SK-N-SH (cell line): ENCODE results near the gene ITGA5.

Source experiments
- GABPA ChIP-seq: IDR thresholded peaks from 2 replicates; pipeline ENCODE4 v1.4.0; 2012; ENCODE audit warnings: low read depth, mild to moderate bottlenecking
- MXI1 ChIP-seq: IDR thresholded peaks from 2 replicates; pipeline ENCODE4 v1.6.1; 2012; ENCODE audit warnings: mild to moderate bottlenecking, low read depth, low read length, improper control_type of control experiment
- RAD21 ChIP-seq: IDR thresholded peaks from 2 replicates; pipeline ENCODE4 v1.6.1; 2012; ENCODE audit warnings: mild to moderate bottlenecking, low read length
- TF ChIP-seq, protein P1 (sequence below): fragments of 200-600 bp; sonication (generic); IDR thresholded peaks from 2 replicates; pipeline ENCODE4 v1.6.1; 2017; ENCODE audit warnings: antibody characterized with exemption, mild to moderate bottlenecking, moderate library complexity

DNA sequence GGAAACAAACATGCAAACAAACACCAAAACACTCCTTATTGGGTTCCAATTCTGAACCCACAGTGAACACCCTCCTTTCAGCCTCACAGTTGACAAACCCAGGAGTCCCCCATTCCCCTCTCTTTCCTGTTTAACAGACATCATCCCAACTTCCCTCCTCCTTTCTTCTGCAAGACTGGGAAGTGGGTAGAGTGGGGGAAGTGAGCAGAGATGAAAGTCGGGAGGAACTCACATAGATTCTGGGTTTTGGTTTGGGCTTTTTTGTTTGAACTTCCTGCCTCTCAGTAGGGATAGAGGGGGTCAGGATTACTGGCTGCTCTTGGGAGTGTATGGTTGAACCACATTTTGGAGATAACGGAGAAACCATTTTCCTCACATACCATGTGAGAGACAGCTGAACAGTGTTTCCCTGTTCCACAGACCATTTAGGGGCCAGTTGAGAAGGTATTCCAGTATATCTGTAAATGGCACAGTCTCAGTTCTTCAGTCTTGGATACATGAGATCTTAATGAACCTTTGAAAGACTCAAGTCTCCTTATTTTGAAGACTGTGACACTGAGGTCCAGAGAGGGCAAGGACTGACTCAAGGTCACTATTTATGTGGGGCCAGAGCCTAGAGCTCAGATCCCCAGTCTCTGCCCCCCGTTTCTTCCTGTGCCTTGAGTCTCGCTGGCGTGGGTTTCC is 50.9 kb downstream of the ITGA5 start:
- TF ChIP-seq, protein P1, sequence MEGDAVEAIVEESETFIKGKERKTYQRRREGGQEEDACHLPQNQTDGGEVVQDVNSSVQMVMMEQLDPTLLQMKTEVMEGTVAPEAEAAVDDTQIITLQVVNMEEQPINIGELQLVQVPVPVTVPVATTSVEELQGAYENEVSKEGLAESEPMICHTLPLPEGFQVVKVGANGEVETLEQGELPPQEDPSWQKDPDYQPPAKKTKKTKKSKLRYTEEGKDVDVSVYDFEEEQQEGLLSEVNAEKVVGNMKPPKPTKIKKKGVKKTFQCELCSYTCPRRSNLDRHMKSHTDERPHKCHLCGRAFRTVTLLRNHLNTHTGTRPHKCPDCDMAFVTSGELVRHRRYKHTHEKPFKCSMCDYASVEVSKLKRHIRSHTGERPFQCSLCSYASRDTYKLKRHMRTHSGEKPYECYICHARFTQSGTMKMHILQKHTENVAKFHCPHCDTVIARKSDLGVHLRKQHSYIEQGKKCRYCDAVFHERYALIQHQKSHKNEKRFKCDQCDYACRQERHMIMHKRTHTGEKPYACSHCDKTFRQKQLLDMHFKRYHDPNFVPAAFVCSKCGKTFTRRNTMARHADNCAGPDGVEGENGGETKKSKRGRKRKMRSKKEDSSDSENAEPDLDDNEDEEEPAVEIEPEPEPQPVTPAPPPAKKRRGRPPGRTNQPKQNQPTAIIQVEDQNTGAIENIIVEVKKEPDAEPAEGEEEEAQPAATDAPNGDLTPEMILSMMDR: no peak
- TF ChIP-seq GABPA (no peak), RAD21 (no peak), MXI1 (no peak)
